HepG2 (cell line): Measurements from ENCODE around the gene NDUFS7. TPM values are rescaled to one million over a fixed set of nuclear protein-coding genes. Genes with fewer than 3 reads are reported as not detected.

Experiments
- ADNP ChIP-seq: sonication (generic); formaldehyde crosslinking; IDR thresholded peaks from 2 replicates; pipeline ENCODE4 v1.4.0; 2020; ENCODE audit warnings: missing genetic modification reagents
- ARNTL ChIP-seq: sonication (generic); formaldehyde crosslinking; IDR thresholded peaks from 2 replicates; pipeline ENCODE4 v1.4.0; 2020; ENCODE audit warnings: mild to moderate bottlenecking, missing genetic modification reagents
- DR1 ChIP-seq: sonication (generic); formaldehyde crosslinking; IDR thresholded peaks from 2 replicates; pipeline ENCODE4 v1.8.0; 2021; ENCODE audit warnings: mild to moderate bottlenecking, missing genetic modification reagents, inconsistent platforms
- GFI1 ChIP-seq: sonication (generic); formaldehyde crosslinking; IDR thresholded peaks from 2 replicates; pipeline ENCODE4 v1.5.0; 2020; ENCODE audit warnings: missing genetic modification reagents, mild to moderate bottlenecking, borderline replicate concordance
- HDAC1 ChIP-seq: sonication (generic); formaldehyde crosslinking; IDR thresholded peaks from 2 replicates; pipeline ENCODE4 v1.5.1; 2020; ENCODE audit warnings: mild to moderate bottlenecking, missing genetic modification reagents
- IKZF1 ChIP-seq: fragments of 450-650 bp; IDR thresholded peaks from 2 replicates; pipeline ENCODE4 v1.7.1; 2016
- JDP2 ChIP-seq: sonication (generic); formaldehyde crosslinking; IDR thresholded peaks from 2 replicates; pipeline ENCODE4 v1.8.1; 2022; ENCODE audit warnings: missing genetic modification reagents, borderline replicate concordance
- MAZ ChIP-seq, 2 experiments: sonication (generic) in 1 of 2; formaldehyde crosslinking in 1 of 2; IDR thresholded peaks; 2 replicates each; pipeline versions ENCODE4 v1.5.0 to v1.6.1; 2012 to 2020; ENCODE audit warnings: low read depth in 2 of 2, mild to moderate bottlenecking in 2 of 2, borderline replicate concordance in 1 of 2, improper control_type of control experiment in 1 of 2, low read length in 1 of 2, missing genetic modification reagents in 1 of 2, moderate library complexity in 1 of 2
- NFATC3 ChIP-seq: sonication (generic); formaldehyde crosslinking; IDR thresholded peaks from 2 replicates; pipeline ENCODE4 v1.5.1; 2020; ENCODE audit warnings: mild to moderate bottlenecking, missing genetic modification reagents
- SIN3A ChIP-seq: IDR thresholded peaks from 2 replicates; pipeline ENCODE4 v1.6.1; 2011; ENCODE audit warnings: low read depth, mild to moderate bottlenecking, control low read depth, low read length, borderline replicate concordance
- SIN3B ChIP-seq: fragments of 150-350 bp; IDR thresholded peaks from 2 replicates; pipeline ENCODE4 v1.6.1; 2014; ENCODE audit warnings: low read length
- SMARCE1 ChIP-seq: fragments of 450-650 bp; IDR thresholded peaks from 2 replicates; pipeline ENCODE4 v1.6.1; 2017; ENCODE audit warnings: borderline replicate concordance
- XRCC5 ChIP-seq: fragments of 200-400 bp; formaldehyde crosslinking; optimal IDR thresholded peaks from 2 replicates; pipeline ENCODE3; 2017; ENCODE audit warnings: mild to moderate bottlenecking, low read length
- ZNF143 ChIP-seq: sonication (generic); formaldehyde crosslinking; IDR thresholded peaks from 2 replicates; pipeline ENCODE4 v1.4.0; 2020; ENCODE audit warnings: missing genetic modification reagents
- ZNF441 ChIP-seq: sonication (generic); formaldehyde crosslinking; IDR thresholded peaks from 2 replicates; pipeline ENCODE4 v1.7.0; 2021; ENCODE audit warnings: missing genetic modification reagents, borderline replicate concordance
- ZNF678 ChIP-seq: sonication (generic); formaldehyde crosslinking; IDR thresholded peaks from 2 replicates; pipeline ENCODE4 v1.4.0; 2020; ENCODE audit warnings: mild to moderate bottlenecking, missing genetic modification reagents
- ZSCAN9 ChIP-seq: IDR thresholded peaks from 2 replicates; pipeline ENCODE4 v1.6.1; 2016; ENCODE audit warnings: borderline replicate concordance
- polyA plus RNA-seq, 8 experiments: library from polyadenylated mRNA; depleted of rRNA in 3 of 8; stranded (reverse) in 7 of 8; unstranded in 1 of 8; fragments of >200 nt; fragmentation: Illumina TruSeq in 4 of 8; extraction: Trizol in 4 of 8; gene quantifications; 2 replicates each; pipeline versions ENCODE4 v1.2.1 to v1.2.3, GENCODE V29; 2011 to 2016; ENCODE audit warnings: low read depth in 4 of 8, missing spikeins in 1 of 8, mixed read lengths in 1 of 8; ENCODE audit not compliant: insufficient read depth in 1 of 8
- total RNA-seq, 5 experiments: library from RNA; depleted of rRNA; stranded (reverse); fragments of >200 nt; fragmentation: Illumina TruSeq; extraction: Trizol; gene quantifications; 2 replicates each; pipeline ENCODE4 v1.2.3, GENCODE V29; 2016; ENCODE audit warnings: low read depth in 1 of 5
- TF ChIP-seq, protein P1 (sequence below): sonication (generic); formaldehyde crosslinking; IDR thresholded peaks from 2 replicates; pipeline ENCODE4 v1.9.0; 2022; ENCODE audit warnings: low read depth, missing genetic modification reagents
- TF ChIP-seq, protein P2 (sequence below): sonication (generic); formaldehyde crosslinking; IDR thresholded peaks from 2 replicates; pipeline ENCODE4 v1.5.1; 2020; ENCODE audit warnings: mild to moderate bottlenecking, missing genetic modification reagents, moderate library complexity
- TF ChIP-seq, protein P3 (sequence below): sonication (generic); formaldehyde crosslinking; IDR thresholded peaks from 2 replicates; pipeline ENCODE4 v1.8.0; 2023; ENCODE audit warnings: mild to moderate bottlenecking, missing genetic modification reagents
- TF ChIP-seq, protein P4 (sequence below): sonication (generic); formaldehyde crosslinking; IDR thresholded peaks from 2 replicates; pipeline ENCODE4 v1.4.0; 2020; ENCODE audit warnings: low read depth, mild to moderate bottlenecking, missing genetic modification reagents

Gene NDUFS7
- total and polyA plus RNA-seq, 2 of the 13 experiments (the other 11 are each of a cell fraction or from before 2014, with no cell fraction given), result 34.3 to 66.9 TPM

DNA sequence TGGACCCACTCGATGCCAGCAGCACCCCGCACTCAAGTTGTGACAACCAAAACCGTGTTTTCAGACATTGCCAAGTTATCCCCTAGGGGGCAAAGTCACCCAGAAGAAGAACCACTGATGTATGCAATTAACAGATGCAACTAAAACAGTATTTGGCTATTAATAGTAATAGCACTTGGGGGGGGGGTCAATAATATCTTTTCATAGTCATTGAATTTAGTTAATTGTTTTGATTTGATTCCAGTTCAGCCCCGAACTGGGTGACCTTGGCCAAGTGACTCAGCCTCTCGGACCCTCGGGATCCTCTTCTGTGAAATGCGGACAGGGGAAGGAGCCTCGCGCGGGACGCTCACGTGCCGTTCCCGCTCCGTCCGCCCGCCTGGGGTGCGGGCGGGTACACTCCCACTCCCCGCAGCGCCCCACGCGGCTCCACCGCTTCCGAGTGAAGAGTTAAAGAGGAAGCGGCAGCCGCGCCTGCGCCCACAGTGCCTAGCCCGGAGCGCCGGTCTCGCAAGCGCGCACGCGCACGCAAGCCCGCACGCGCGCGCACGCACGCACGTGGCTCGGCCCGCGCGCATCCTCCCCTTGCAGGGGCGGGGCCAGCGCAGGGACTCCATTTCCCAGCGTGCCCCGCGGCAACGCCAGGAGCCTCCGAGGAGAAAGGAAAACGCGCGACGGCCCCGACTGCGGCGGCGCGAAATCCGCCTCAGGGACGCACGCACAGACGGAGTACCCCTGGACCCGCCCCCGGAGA is 23.2 kb downstream of the NDUFS7 start (continued):
- TF ChIP-seq, protein P1, sequence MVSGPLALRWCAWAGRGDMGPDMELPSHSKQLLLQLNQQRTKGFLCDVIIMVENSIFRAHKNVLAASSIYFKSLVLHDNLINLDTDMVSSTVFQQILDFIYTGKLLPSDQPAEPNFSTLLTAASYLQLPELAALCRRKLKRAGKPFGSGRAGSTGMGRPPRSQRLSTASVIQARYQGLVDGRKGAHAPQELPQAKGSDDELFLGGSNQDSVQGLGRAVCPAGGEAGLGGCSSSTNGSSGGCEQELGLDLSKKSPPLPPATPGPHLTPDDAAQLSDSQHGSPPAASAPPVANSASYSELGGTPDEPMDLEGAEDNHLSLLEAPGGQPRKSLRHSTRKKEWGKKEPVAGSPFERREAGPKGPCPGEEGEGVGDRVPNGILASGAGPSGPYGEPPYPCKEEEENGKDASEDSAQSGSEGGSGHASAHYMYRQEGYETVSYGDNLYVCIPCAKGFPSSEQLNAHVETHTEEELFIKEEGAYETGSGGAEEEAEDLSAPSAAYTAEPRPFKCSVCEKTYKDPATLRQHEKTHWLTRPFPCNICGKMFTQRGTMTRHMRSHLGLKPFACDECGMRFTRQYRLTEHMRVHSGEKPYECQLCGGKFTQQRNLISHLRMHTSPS, result 0 out of 2 replicates have a peak, but pooled peaks have one; percentile 9
- TF ChIP-seq ZNF143 (peak; percentile 91), IKZF1 (no peak), SIN3A (peak; percentile 39; the same call in 1 of the 2 replicates), ZNF441 (peak; percentile 89), SMARCE1 (no peak), ZNF678 (CRISPR knock-in tag) (0 out of 2 replicates have a peak, but pooled peaks have one; percentile 26), DR1 (CRISPR knock-in tag) (0 out of 2 replicates have a peak, but pooled peaks have one; percentile 25), ARNTL (CRISPR knock-in tag) (peak; percentile 90), XRCC5 (peak; percentile 66), SIN3B (no peak), ADNP (CRISPR knock-in tag) (0 out of 2 replicates have a peak, but pooled peaks have one; percentile 72), HDAC1 (CRISPR knock-in tag) (peak; percentile 3; the same call in 1 of the 2 replicates), JDP2 (no peak), ZSCAN9 (CRISPR knock-in tag) (no peak), GFI1 (CRISPR knock-in tag) (0 out of 2 replicates have a peak, but pooled peaks have one; percentile 18), MAZ (IDR thresholded peaks at IDR 0.05; ENCODE audit: borderline replicate concordance, low read depth, low read length) (peak; percentile 63), MAZ (CRISPR knock-in tag; IDR thresholded peaks at IDR 0.05; ENCODE audit: low read depth) (0 out of 2 replicates have a peak, but pooled peaks have one; percentile 28), NFATC3 (CRISPR knock-in tag) (no peak)
- TF ChIP-seq, protein P2, sequence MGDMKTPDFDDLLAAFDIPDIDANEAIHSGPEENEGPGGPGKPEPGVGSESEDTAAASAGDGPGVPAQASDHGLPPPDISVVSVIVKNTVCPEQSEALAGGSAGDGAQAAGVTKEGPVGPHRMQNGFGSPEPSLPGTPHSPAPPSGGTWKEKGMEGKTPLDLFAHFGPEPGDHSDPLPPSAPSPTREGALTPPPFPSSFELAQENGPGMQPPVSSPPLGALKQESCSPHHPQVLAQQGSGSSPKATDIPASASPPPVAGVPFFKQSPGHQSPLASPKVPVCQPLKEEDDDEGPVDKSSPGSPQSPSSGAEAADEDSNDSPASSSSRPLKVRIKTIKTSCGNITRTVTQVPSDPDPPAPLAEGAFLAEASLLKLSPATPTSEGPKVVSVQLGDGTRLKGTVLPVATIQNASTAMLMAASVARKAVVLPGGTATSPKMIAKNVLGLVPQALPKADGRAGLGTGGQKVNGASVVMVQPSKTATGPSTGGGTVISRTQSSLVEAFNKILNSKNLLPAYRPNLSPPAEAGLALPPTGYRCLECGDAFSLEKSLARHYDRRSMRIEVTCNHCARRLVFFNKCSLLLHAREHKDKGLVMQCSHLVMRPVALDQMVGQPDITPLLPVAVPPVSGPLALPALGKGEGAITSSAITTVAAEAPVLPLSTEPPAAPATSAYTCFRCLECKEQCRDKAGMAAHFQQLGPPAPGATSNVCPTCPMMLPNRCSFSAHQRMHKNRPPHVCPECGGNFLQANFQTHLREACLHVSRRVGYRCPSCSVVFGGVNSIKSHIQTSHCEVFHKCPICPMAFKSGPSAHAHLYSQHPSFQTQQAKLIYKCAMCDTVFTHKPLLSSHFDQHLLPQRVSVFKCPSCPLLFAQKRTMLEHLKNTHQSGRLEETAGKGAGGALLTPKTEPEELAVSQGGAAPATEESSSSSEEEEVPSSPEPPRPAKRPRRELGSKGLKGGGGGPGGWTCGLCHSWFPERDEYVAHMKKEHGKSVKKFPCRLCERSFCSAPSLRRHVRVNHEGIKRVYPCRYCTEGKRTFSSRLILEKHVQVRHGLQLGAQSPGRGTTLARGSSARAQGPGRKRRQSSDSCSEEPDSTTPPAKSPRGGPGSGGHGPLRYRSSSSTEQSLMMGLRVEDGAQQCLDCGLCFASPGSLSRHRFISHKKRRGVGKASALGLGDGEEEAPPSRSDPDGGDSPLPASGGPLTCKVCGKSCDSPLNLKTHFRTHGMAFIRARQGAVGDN (CRISPR knock-in tag), result peak; percentile 79
- TF ChIP-seq, protein P3, sequence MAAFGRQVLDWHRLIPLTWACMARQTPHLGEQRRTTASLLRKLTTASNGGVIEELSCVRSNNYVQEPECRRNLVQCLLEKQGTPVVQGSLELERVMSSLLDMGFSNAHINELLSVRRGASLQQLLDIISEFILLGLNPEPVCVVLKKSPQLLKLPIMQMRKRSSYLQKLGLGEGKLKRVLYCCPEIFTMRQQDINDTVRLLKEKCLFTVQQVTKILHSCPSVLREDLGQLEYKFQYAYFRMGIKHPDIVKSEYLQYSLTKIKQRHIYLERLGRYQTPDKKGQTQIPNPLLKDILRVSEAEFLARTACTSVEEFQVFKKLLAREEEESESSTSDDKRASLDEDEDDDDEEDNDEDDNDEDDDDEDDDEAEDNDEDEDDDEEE (CRISPR knock-in tag), result peak; percentile 61
- TF ChIP-seq, protein P4, sequence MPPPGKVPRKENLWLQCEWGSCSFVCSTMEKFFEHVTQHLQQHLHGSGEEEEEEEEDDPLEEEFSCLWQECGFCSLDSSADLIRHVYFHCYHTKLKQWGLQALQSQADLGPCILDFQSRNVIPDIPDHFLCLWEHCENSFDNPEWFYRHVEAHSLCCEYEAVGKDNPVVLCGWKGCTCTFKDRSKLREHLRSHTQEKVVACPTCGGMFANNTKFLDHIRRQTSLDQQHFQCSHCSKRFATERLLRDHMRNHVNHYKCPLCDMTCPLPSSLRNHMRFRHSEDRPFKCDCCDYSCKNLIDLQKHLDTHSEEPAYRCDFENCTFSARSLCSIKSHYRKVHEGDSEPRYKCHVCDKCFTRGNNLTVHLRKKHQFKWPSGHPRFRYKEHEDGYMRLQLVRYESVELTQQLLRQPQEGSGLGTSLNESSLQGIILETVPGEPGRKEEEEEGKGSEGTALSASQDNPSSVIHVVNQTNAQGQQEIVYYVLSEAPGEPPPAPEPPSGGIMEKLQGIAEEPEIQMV (CRISPR knock-in tag), result peak; percentile 72; the same call in 1 of the 2 replicates
